ENCODE measurements around the gene UBE3D.
A peak's percentile ranks its signal among the peaks of the same experiment; 100 is the strongest.

Gene UBE3D
- 5.3 to 8.3 reads per million in 2 donors for total RNA-seq

DNA sequence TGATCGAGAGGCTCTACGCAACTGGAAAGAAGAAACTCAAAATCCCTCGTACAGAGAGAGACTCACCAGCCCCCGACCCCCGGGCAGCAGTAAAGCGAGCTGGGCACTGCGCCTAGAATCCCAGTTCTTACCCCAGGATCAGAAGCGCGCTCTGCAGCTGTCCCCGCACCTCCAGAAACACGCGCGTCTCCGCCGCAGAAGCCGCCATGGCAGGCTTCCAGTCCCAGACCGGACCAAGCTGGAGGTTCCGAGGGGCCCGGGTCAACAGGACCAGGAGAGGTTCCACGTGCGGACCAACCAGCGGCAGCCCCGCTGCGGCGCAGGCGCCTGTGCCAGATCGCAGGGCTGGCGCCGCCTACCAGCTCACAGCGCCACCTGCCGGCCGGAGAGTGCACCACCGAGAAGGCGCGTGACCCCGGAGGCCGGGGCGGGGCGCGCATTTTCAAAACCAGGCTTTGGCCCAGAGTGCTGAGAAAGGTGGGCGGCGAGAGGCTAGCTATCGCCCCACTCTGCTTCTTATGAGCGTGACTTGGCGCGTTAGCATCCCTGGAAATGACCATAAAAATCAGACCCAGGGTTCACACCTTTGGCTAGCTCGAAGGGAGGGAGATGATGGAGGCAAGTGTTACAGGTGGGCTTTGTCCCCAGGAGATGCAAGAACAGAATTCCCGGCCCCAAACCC lies at the start of gene UBE3D:
Gene UBE3D, minus strand, starts transcription at position 331 of the 682 bp plus-strand sequence. Its CDS starts 123 bp downstream, at position 208.
- peak; percentile 82 to 94 (median 89) for DNase-seq

DNA sequence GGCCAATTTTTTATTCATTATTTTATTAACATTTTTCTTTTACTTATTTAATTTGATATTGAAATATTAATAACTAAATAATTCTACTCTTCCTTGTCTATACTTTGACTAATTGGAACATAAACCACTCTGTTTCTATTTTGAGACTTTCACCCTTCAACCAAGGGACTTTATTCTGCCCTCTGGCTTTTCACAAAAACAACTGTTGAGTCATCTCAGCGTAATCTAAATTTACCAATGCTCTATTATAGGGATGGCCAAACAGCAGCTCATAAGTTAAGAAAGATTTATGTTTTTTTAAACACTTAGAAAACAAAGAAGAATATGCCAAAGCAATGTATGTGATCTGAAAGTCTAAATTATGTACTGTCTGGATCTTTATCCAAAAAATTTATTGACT lies 48.5 kb upstream of the UBE3D start:
- no peak for DNase-seq

DNA sequence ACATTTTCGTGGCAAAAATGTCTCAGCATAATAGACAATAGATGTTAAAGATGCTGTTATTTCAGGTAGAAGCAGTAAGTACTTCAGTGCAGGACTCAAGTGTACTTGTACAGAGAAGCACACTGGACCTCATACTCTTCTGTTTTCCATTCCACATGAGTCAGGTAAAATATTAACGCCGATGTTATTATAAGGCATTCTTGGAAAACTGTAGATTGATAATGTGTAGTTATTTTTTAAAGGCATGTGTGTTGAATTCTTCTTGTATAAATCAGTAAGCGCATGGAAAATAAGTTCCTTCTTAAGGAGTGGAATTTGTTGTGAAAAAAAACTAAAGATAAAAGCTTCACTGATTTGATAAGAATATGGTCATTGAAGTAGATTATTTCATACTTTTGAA lies 47.6 kb upstream of the UBE3D start:
- DNase-seq: no peak

GRCh38 chr6:83108378-83108777 lies 42.7 kb upstream of the UBE3D start:
- no peak for DNase-seq

GRCh38 chr6:83098589-83098988 lies 32.9 kb upstream of the UBE3D start:
- DNase-seq: no peak

- DNase-seq: no peak
These were observed 32.0 kb upstream of the UBE3D start for GRCh38 chr6:83097675-83098074.

- no peak for DNase-seq
These were observed 31.6 kb upstream of the UBE3D start for GRCh38 chr6:83097204-83097603.

DNA sequence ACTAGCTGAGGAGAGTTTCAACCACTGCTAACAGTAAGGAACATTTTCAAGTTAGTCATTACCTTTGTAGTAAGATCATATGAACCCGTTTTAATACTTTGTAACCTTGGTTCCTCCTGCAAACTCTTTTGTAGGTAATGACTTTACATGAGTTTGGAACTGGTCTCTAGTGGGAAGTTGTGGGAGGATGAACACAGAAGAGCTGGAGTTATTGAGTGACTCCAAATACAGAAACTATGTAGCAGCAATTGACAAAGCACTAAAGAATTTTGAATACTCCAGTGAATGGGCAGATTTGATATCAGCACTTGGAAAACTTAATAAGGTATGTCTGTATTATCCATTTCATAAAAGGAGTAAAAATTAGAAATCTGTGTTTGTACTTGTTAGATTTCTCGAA lies 31.1 kb upstream of the UBE3D start:
- no peak for DNase-seq

- no peak for DNase-seq
These were observed 27.2 kb upstream of the UBE3D start for GRCh38 chr6:83092756-83093399.

DNA sequence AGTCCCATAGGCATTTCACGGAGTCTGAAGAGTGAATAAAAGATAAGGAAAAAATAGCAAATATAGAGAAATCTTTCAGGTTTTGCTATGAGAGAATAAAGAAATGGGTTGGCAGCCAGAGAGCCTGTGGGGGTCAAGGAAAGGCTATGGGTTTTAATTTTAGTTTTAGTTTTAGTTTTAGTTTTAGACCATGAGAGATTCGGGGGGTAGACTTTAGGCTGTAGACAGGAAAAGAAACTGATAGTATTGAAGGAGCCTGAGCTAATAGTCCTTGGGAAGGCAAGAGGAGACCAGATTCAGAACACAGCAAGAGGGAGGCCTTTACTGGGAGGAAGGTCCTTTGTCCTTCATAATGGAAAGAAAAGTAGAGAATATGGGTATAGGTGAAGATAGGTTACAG lies 21.1 kb upstream of the UBE3D start:
- no peak for DNase-seq

- no peak for DNase-seq
These were observed 17.8 kb upstream of the UBE3D start for GRCh38 chr6:83083476-83083875.

- no peak for DNase-seq
These were observed 8.0 kb upstream of the UBE3D start for GRCh38 chr6:83073615-83074014.

GRCh38 chr6:83072726-83073125 lies 7.1 kb upstream of the UBE3D start:
- no peak for DNase-seq

- no peak for DNase-seq
These were observed 6.1 kb upstream of the UBE3D start for GRCh38 chr6:83071707-83072106.

- DNase-seq: no peak
These were observed 5.4 kb upstream of the UBE3D start for GRCh38 chr6:83071023-83071422.

GRCh38 chr6:83069633-83070032 lies 4.0 kb upstream of the UBE3D start:
- DNase-seq: no peak

DNA sequence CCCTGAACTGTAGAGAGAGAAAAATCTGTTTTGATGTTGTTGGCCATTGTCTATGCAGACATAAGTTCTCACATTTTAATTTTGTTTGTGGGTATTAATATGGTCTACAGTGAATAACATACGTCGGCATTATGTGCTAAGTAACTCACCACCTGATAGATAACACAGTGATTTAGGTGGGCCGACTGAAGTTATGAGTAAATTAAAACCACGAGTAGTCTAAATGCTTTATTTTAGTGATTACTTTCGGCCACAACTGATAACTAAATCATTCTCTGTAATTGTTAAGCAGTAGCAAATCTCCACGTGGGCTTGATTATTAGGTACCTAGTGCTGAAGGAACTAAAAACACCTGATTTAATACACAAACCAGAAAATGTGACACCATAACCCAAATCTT lies 3.0 kb upstream of the UBE3D start:
- DNase-seq: peak in 1 of 5 experiments; percentile 59

- peak; percentile 91 to 97 (median 94) for DNase-seq
These were observed 2.1 kb upstream of the UBE3D start, which contains the start of gene DOP1A for GRCh38 chr6:83067448-83068439. Gene DOP1A (plus strand): TSS chr6:83067671. CDS start chr6:83096978, 29,307 bp downstream.

GRCh38 chr6:83062225-83062624 lies 3.4 kb downstream of the UBE3D start:
- no peak for DNase-seq

GRCh38 chr6:83061190-83061589 lies 4.5 kb downstream of the UBE3D start:
- no peak for DNase-seq

DNA sequence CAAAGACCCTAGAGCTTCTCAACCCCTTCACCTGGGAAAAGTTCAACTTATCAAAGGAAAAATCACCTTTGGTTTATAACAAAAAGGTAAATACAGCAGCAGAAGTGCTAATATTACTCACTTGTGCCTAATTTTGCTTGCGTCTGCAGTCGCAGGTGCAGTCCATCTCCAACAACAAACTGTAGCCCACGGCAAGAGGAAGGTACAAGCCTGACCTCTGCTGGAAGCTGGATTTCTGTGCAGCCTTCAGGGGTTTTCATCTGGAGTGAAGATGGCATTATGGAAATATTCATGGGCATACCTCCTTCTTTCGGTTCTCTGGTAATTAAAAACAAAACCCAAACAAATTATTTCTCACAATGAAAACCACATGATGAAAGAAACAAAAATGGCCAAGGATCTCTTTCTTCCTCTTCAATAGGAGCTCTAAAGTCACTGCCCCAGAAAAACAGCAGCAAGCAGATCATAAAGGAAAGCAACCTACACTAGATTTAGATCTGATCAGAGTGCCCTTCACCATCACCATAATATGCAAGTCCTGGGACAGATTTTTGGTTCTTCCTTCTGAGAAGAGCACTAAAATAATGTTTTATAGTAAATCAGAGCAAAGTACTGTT lies 7.8 kb downstream of the UBE3D start:
- peak in 1 of 5 experiments; percentile 46 for DNase-seq

- peak in 3 of 5 experiments; percentile 9 to 39 (median 10) for DNase-seq
These were observed 10.2 kb downstream of the UBE3D start for GRCh38 chr6:83055366-83055964.

Data from T-helper 2 cell (primary cell).